Stromal cell of bone marrow (primary cell): ENCODE results near the gene SIAH3.
"Not testable (repeated sequence)": the region's sequence is repeated elsewhere in the genome, so short reads cannot be mapped to it uniquely, and the experiment has no call there.

Experiments
- DNase-seq: peaks from one replicate; pipeline ENCODE4 v3.0.0-alpha.2; 2012; ENCODE audit warnings: low read depth

The SIAH3 gene

DNA sequence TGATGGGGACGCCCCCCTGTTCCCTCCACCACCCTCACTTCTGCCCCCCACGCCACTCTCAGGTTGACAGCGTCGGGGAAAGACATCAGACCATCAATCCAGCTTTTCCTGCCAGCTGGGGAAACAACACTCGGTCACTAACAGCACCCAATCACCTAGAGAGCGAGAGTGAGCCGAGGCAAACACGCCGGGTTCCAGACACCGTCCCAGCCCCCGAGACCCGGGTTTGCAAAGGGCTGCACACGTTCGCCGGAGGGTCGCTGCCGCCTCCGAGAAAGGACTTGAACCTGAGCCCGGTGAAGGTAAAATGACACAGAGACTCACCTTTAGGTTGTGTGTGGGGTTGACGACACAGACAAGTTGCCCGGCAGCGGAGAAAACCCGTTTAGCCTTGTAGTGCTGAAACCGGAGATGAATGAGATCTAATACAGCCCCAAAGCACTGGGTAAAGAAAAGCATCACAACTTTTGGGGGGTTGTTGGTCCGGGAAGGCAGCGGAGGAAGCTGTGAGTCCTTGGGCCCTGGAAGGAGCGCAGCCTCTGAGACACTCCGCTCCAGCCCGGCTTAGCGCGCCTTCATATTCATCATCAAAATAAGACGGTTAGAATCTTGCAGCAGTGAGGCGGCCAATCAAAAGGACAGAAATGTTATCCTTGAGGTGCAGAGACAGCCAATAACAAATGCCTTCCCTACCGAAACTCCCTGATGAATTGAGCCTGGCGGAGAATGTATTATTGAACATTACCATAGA lies at the start of gene SIAH3:
Gene SIAH3, minus strand, starts transcription at position 583 of the 751 bp plus-strand sequence. Its CDS starts 124 bp downstream, at position 459.
- DNase-seq, result peak; percentile 6

- no peak for DNase-seq
Measured at GRCh38 chr13:45899406-45899805, 47.9 kb upstream of the SIAH3 start.

- DNase-seq, result no peak
Measured at GRCh38 chr13:45897562-45897961, 46.0 kb upstream of the SIAH3 start.

GRCh38 chr13:45896285-45896684 lies 44.7 kb upstream of the SIAH3 start:
- DNase-seq, result no peak

DNA sequence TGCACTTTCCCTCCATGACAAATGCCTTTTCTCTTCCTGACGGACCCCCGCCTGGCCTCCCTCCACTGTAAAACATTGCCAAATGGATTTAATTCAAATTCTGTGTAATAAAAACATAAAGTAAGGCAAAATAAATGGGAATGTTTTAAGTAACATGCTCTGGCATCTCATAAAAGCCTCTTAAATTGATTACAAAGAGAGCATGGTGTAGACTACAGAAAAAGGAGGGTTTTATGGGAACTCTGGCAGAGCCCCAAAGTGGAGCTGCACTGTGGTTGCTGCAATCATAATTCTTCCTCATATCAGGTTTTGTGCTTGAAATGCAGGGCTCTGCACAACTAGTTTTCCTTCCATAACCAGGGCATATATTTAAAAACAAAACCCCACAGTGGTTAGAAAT lies 44.3 kb upstream of the SIAH3 start:
- no peak for DNase-seq

DNA sequence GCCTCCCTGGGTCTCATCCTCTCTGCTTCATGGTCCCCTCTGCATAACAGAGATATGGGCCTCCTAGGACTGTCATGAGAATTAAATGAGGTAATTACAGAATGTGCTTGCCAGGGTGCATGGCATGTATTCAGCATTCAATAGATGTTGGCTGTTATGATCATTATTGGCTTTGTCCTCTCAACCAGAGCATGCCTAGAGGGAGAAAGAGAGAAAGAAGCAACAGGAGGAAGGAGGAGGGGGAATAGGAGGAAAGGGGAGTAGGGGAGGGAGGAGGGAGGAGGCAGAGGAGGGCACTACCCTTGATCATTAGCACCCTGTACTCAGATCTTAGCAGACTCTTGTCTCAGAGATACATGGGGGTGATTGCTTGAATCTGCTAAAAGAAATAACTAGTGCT lies 41.0 kb upstream of the SIAH3 start:
- no peak for DNase-seq

GRCh38 chr13:45889590-45890243 lies 38.2 kb upstream of the SIAH3 start:
- DNase-seq, result no peak

- DNase-seq, result no peak
Measured at GRCh38 chr13:45886466-45886865, 34.9 kb upstream of the SIAH3 start.

DNA sequence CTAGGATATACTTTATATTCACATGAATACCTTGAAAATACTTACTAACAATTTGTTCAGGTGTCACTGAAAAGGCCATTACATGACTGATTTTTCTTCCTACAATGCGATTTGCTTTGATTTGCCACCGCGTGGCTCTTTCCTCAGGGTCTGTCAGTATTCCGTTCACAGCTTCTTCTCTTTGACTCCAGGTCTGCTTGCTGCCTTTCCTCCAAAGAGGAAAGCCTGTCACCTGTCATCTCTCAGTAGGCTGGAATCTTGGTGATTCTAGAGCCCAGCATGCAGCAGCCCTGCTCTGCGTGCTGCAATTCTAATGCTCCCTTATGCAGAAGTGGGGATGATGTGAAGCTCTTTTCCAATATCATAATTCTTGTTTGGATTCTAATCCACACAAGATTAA lies 33.6 kb upstream of the SIAH3 start:
- DNase-seq, result no peak

DNA sequence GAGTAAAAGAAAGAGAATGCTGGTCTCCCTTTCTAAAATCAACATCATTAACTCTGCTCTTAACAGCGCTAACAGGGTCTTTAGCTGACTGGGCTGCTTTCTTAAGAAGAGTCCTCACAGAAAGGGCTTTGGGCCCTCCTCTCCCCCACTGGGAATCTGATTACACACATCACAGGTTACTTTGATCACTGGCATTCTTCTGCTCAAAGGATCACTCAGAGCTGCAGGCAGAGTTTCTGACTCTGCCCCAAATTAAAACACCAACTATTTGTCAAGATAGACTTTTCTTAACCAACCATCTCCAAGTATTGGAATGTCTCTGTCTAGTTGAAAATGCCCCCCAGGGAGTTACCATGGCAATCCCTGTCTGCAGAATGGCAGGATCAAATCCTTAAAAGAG lies 31.1 kb upstream of the SIAH3 start:
- DNase-seq, result no peak

GRCh38 chr13:45881353-45881752 lies 29.8 kb upstream of the SIAH3 start:
- no peak for DNase-seq

DNA sequence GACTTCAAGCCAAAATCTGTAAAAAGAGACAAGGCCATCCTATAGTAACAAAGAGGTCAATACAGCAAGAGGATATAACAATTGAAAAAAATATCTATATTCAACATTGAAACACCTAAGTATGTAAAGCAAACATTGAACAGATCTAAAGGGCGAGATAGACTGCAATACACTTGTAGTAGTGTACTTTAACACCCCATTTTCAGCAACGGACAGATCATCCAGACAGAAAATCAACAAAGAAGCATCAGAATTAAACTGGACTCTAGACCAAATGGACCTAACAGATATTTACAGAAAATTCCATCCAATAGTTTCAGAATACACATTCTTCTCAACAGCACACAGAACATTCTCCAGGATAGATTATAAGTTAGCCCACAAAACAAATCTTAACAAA lies 28.7 kb upstream of the SIAH3 start:
- no peak for DNase-seq

GRCh38 chr13:45879666-45880065 lies 28.1 kb upstream of the SIAH3 start:
- no peak for DNase-seq

DNA sequence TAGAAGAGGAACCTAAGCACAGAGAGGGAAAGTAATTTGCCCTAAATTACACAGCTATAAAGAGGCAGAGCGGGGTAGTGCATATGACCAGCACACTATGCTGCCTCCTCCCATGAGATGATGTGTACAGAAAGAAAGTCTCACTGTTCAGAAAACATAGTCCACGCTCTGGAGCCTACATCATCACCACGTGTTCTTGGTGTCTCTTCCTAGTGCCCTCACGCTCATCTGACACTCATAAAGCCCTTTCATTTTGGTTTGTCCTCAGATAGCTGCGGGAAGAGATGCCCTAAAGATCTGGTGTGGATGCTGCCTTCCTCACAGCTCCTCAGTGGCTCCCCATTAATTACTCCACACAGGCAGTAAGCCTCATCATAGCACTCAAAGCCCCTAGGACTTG lies 27.4 kb upstream of the SIAH3 start:
- no peak for DNase-seq

- DNase-seq, result no peak
Measured at GRCh38 chr13:45876781-45877180, 25.2 kb upstream of the SIAH3 start.

- DNase-seq, result no peak
Measured at GRCh38 chr13:45875951-45876350, 24.4 kb upstream of the SIAH3 start.

- no peak for DNase-seq
Measured at GRCh38 chr13:45873491-45874325, 22.2 kb upstream of the SIAH3 start.

DNA sequence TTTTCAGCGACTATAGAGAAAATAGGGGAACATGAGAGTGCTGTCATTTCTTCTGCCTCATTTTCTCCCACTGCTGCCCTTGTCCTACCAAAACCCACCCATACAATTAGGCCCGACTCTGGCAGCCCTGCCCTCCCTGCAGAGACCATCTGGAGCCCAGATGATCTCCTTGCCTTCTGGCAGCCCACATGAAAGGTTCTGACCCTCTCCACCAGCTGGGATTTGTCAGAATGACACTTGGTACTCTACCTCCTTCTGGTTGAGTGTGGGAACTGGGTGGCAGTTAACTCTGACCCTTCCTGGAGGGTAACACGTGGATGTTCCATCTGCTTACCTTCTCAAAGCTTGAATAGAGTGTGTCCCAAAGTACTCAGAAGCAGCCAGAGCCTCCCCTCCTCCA lies 21.0 kb upstream of the SIAH3 start:
- no peak for DNase-seq

DNA sequence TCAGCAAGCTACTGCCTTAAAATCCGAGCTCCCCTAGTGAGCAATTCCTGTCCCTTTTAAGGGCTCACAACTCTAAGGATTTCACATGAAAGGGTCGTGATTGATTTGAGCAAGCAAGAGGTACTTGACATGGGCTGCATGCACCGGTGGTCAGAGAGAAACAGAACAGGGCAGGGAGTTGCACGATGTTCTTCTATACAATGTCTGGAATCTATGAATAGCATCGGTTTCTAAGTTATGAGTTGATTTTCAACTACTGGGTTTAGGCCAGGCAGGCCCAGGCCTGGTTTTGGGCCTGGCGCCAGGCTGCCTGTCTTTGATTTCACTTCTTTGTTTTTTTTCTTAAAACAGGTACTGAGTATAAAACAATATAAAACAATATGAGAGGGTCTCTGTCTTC lies 19.6 kb upstream of the SIAH3 start:
- DNase-seq, result not testable (repeated sequence)

- no peak for DNase-seq
Measured at GRCh38 chr13:45870232-45870631, 18.7 kb upstream of the SIAH3 start.

GRCh38 chr13:45865414-45865813 lies 13.9 kb upstream of the SIAH3 start:
- no peak for DNase-seq

DNA sequence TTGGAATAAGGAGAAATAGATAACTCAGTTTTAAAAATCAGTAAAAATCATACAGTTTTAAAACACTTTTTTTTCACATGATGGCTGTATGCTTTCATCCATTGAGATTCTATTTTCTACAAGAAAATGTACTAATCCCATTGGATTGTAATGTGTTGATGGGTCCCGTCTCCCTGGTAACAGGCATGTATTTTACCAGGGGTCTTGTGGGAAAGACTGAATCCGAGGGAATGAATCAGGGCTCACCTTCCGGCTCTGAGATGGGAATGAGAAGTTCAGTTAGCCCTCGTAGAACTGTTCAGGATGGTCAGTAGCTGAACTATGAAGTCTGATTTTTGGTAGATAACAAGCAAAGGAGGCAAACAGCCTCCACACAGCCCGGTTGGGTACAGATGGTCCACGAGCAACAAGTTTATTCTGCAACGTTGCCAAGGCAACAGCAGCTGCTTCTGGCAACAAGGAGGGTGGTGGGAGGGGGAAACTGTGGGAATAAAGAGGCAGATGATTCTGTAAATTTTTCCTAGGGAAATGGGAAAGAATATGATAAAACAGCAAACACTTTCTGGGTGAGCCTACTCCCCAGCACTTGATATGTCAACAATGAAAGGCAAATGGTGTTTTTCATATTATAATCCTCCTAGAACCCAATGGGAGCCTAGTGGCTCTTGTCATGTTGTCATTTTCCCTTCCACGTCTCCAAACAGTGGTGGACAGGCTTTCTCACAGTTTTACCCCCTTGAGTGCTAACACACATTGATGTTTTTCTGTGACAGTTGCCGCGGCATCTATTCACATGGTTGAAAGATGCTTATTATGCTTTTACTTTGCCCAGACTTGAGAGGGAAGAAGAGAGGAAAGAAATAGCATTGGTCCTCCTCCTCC lies 12.4 kb upstream of the SIAH3 start:
- DNase-seq, result no peak
